PC-9 (cell line): ENCODE measurements around the gene NEK7. TPM values are rescaled to one million over a fixed set of nuclear protein-coding genes. Genes with fewer than 3 reads are reported as not detected.

Experiments
- BruUV-seq: library from RNA; stranded (reverse); fragments of 400-500 nt; replicated peaks from 2 replicates; lab custom pipeline; 2021; lab: Mats Ljungman, UMichigan
- CTCF ChIA-PET: fragments of 300-600 bp; sonication (Branson Sonifier 250); formaldehyde crosslinking; loops from one replicate; lab custom pipeline; 2022; ENCODE audit warnings: antibody characterized with exemption; lab: Charles Lee
- POLR2A ChIA-PET: fragments of 300-600 bp; sonication (Branson Sonifier 250); formaldehyde crosslinking; loops from one replicate; lab custom pipeline; 2022; ENCODE audit warnings: antibody characterized with exemption; ENCODE audit not compliant: unreplicated experiment; lab: Charles Lee
- DNase-seq, 2 experiments: peaks; one replicate each; pipeline versions ENCODE4 v3.0.0 to v3.0.0-alpha.2; 2015 to 2022; ENCODE audit warnings: mixed read lengths in 1 of 2
- H2AFZ ChIP-seq: fragments of 200-600 bp; sonication (generic); 2 replicates; pipeline ENCODE4 v1.8.1; 2017; ENCODE audit warnings: antibody characterized with exemption
- H3F3A ChIP-seq: fragments of 200-600 bp; sonication (generic); 2 replicates; pipeline ENCODE4 v1.8.1; 2017; ENCODE audit warnings: antibody characterized with exemption, mild to moderate bottlenecking, low read depth; ENCODE audit not compliant: insufficient read depth
- H3K27ac ChIP-seq: fragments of 200-600 bp; sonication (generic); 2 replicates; pipeline ENCODE4 v1.6.1; 2016; ENCODE audit warnings: mixed run types
- H3K27me3 ChIP-seq: fragments of 200-600 bp; sonication (generic); 2 replicates; pipeline ENCODE4 v1.6.1; 2016; ENCODE audit warnings: low read depth, mixed run types; ENCODE audit not compliant: insufficient read depth
- H3K36me3 ChIP-seq: fragments of 200-600 bp; sonication (generic); 2 replicates; pipeline ENCODE4 v1.6.1; 2016; ENCODE audit warnings: low read depth, mixed run types
- H3K4me1 ChIP-seq: fragments of 200-600 bp; sonication (generic); replicated peaks from 2 replicates; pipeline ENCODE4 v1.6.1; 2016; ENCODE audit warnings: mixed run types; ENCODE audit not compliant: insufficient read depth
- H3K4me2 ChIP-seq: fragments of 200-600 bp; sonication (generic); 2 replicates; pipeline ENCODE4 v1.6.1; 2017; ENCODE audit warnings: mixed run types
- H3K4me3 ChIP-seq: fragments of 200-600 bp; sonication (generic); 2 replicates; pipeline ENCODE4 v1.6.1; 2016; ENCODE audit warnings: mixed run types
- H3K79me2 ChIP-seq: fragments of 200-600 bp; sonication (generic); 2 replicates; pipeline ENCODE4 v1.6.1; 2017; ENCODE audit warnings: low read depth, mixed run types
- H3K9me2 ChIP-seq: fragments of 200-600 bp; sonication (generic); 2 replicates; pipeline ENCODE4 v1.8.1; 2017; ENCODE audit warnings: mild to moderate bottlenecking; ENCODE audit not compliant: insufficient read depth
- H3K9me3 ChIP-seq: fragments of 200-600 bp; sonication (generic); 2 replicates; pipeline ENCODE4 v1.8.1; 2016; ENCODE audit warnings: low read depth; ENCODE audit not compliant: insufficient read depth
- H4K20me1 ChIP-seq: fragments of 200-600 bp; sonication (generic); 2 replicates; pipeline ENCODE4 v1.8.1; 2017; ENCODE audit not compliant: insufficient read depth
- EZH2 ChIP-seq: fragments of 200-600 bp; sonication (generic); IDR thresholded peaks from 2 replicates; pipeline ENCODE4 v1.8.0; 2017; ENCODE audit warnings: antibody characterized with exemption, low read depth
- intact Hi-C: fragments of 100-400 bp; cut with micrococcal nuclease; formaldehyde crosslinking; loops from one replicate; pipeline ENCODE4 v1.10.0; 2022; ENCODE audit not compliant: unreplicated experiment
- total RNA-seq: library from RNA; stranded (reverse); gene quantifications from 2 replicates; pipeline ENCODE4 v1.2.3, GENCODE V29; 2021
- TF ChIP-seq, protein P1 (sequence below): fragments of 200-600 bp; sonication (generic); conservative IDR thresholded peaks from 2 replicates; pipeline ENCODE4 v1.6.1; 2017; ENCODE audit warnings: mixed run types, antibody characterized with exemption, mild to moderate bottlenecking, moderate library complexity

The NEK7 gene
- total RNA-seq, 1 experiment from 2014 or later = 67.4 TPM

- H2AFZ ChIP-seq = no peak overlapping the region
- H3K27ac ChIP-seq = no peak overlapping the region
- H4K20me1 ChIP-seq = 0 out of 2 replicates have a peak, but pooled peaks cover 1% of the 10 kb centered on the region
- no peaks in the 10 kb centered on the region for H3K27me3 ChIP-seq
- H3K4me3 ChIP-seq = no peak overlapping the region
- 0 out of 2 replicates have a peak, but pooled peaks cover 5% of the 10 kb centered on the region for H3F3A ChIP-seq
- no peak for TF ChIP-seq EZH2
- TF ChIP-seq, protein P1, sequence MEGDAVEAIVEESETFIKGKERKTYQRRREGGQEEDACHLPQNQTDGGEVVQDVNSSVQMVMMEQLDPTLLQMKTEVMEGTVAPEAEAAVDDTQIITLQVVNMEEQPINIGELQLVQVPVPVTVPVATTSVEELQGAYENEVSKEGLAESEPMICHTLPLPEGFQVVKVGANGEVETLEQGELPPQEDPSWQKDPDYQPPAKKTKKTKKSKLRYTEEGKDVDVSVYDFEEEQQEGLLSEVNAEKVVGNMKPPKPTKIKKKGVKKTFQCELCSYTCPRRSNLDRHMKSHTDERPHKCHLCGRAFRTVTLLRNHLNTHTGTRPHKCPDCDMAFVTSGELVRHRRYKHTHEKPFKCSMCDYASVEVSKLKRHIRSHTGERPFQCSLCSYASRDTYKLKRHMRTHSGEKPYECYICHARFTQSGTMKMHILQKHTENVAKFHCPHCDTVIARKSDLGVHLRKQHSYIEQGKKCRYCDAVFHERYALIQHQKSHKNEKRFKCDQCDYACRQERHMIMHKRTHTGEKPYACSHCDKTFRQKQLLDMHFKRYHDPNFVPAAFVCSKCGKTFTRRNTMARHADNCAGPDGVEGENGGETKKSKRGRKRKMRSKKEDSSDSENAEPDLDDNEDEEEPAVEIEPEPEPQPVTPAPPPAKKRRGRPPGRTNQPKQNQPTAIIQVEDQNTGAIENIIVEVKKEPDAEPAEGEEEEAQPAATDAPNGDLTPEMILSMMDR = no peak
- ChIA-PET CTCF (no interaction called here), POLR2A (interaction anchor here (0.6 kb wide), 1 partner anchor 26 kb away, joined by 4 read pairs; no protein-coding TSS in a partner anchor)
- H3K9me2 ChIP-seq = no peaks in the 10 kb centered on the region
- H3K36me3 ChIP-seq = 0 out of 2 replicates have a peak, but pooled peaks cover 4% of the 10 kb centered on the region
- H3K79me2 ChIP-seq = peaks cover 90% of the 10 kb centered on the region
- no peaks in the 10 kb centered on the region for H3K9me3 ChIP-seq
- H3K4me2 ChIP-seq = no peak overlapping the region
- intact Hi-C loops = no loop called here
- DNase-seq = no peak
- peaks cover 20% of the 10 kb centered on the region; the same call in 1 of the 2 replicates for H3K4me1 ChIP-seq
- BruUV-seq = no TSS peak
Observed at GRCh38 chr1:198160946-198161614, 4.3 kb downstream of the NEK7 start.

- H3K4me2 ChIP-seq = no peak overlapping the region
Observed at GRCh38 chr1:198161718-198162090, 4.9 kb downstream of the NEK7 start.

GRCh38 chr1:198162091-198162767 lies 5.4 kb downstream of the NEK7 start:
- TF ChIP-seq, protein P1 = no peak
- TF ChIP-seq EZH2 = no peak
- Histone ChIP-seq H3K9me3 (no peaks in the 10 kb centered on the region), H3K9me2 (no peaks in the 10 kb centered on the region), H3K4me2 (no peak overlapping the region), H3F3A (0 out of 2 replicates have a peak, but pooled peaks cover 5% of the 10 kb centered on the region), H4K20me1 (0 out of 2 replicates have a peak, but pooled peaks cover 4% of the 10 kb centered on the region), H3K36me3 (0 out of 2 replicates have a peak, but pooled peaks cover 4% of the 10 kb centered on the region), H3K4me1 (peaks cover 20% of the 10 kb centered on the region; the same call in 1 of the 2 replicates), H2AFZ (no peak overlapping the region), H3K4me3 (no peak overlapping the region), H3K27ac (no peak overlapping the region), H3K27me3 (no peaks in the 10 kb centered on the region), H3K79me2 (peaks cover 100% of the 10 kb centered on the region)
- no peak for DNase-seq
- no TSS peak for BruUV-seq
- intact Hi-C loops = no loop called here
- ChIA-PET CTCF (no interaction called here), POLR2A (interaction anchor here (0.6 kb wide), 1 partner anchor 519 kb away, joined by 6 read pairs; no protein-coding TSS in a partner anchor)

More at GRCh38 chr1:198161718-198162090, 4.9 kb downstream of the NEK7 start:
- ChIA-PET POLR2A (interaction anchor here (0.6 kb wide), 1 partner anchor 26 kb away, joined by 4 read pairs; no protein-coding TSS in a partner anchor), CTCF (no interaction called here)
- intact Hi-C loops = no loop called here
- peaks cover 20% of the 10 kb centered on the region; the same call in 1 of the 2 replicates for H3K4me1 ChIP-seq
- H3K79me2 ChIP-seq = peaks cover 96% of the 10 kb centered on the region
- 0 out of 2 replicates have a peak, but pooled peaks cover 4% of the 10 kb centered on the region for H3K36me3 ChIP-seq
- 0 out of 2 replicates have a peak, but pooled peaks cover 5% of the 10 kb centered on the region for H3F3A ChIP-seq
- 0 out of 2 replicates have a peak, but pooled peaks cover 4% of the 10 kb centered on the region for H4K20me1 ChIP-seq
- H2AFZ ChIP-seq = no peak overlapping the region
- no peaks in the 10 kb centered on the region for H3K27me3 ChIP-seq
- H3K9me2 ChIP-seq = no peaks in the 10 kb centered on the region
- no peak overlapping the region for H3K27ac ChIP-seq
- H3K4me3 ChIP-seq = no peak overlapping the region
- BruUV-seq = no TSS peak
- TF ChIP-seq EZH2 = no peak
- TF ChIP-seq, protein P1 = no peak
- no peaks in the 10 kb centered on the region for H3K9me3 ChIP-seq
- DNase-seq = no peak
